ENCODE measurements around the gene MLLT6.

Gene MLLT6

DNA sequence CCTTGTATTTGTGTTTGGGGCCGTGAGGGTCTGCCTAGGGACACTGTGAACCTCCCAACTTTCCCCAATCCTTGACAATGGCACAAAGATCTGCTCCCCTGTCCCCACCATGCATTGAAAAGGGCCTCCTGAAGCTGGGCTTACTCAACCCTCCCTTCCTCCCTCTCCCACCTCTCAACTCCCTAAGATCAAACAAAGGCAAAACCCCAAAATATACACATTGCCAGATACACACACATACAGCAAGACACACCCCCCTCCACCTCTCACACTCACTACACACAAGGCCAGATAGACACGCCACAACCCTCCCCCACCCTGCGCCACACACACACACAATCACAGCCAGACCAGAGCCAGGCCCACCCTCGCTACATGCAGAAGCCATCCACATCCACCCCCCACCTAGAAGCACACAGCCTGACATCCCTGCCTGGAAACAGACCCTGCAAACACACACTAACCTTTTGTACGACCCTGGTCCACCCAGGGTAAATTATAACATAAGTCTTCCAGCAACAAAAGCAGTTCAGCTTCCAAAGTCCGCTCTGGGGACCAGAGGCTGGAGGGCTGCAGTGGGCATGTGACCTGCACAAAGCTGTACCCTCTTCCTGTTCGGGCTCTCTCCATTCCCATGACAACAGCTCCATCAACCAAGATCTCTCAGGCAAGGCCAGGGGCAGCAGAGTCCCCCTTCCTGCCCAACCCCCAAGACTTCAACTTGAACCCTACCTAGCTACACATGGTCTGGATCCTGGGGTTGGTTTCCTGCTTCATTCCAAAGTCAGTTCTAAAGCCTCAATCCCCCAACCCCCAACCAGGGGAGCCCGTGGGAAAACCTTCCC lies 41.2 kb downstream of the MLLT6 start:
- DNase-seq = no peak

GRCh38 chr17:38746849-38747462 lies 41.9 kb downstream of the MLLT6 start:
- no peak for DNase-seq

- DNase-seq = peak; percentile 53
Measured at GRCh38 chr17:38747463-38748148, 42.5 kb downstream of the MLLT6 start.

- DNase-seq = peak; percentile 96
Measured at GRCh38 chr17:38748149-38748891, 43.2 kb downstream of the MLLT6 start, which contains the start of gene PCGF2. Gene PCGF2 (minus strand): TSS chr17:38748336. CDS start chr17:38740402, 7,934 bp downstream.

- DNase-seq = no peak
Measured at GRCh38 chr17:38748892-38749222, 43.8 kb downstream of the MLLT6 start.

DNA sequence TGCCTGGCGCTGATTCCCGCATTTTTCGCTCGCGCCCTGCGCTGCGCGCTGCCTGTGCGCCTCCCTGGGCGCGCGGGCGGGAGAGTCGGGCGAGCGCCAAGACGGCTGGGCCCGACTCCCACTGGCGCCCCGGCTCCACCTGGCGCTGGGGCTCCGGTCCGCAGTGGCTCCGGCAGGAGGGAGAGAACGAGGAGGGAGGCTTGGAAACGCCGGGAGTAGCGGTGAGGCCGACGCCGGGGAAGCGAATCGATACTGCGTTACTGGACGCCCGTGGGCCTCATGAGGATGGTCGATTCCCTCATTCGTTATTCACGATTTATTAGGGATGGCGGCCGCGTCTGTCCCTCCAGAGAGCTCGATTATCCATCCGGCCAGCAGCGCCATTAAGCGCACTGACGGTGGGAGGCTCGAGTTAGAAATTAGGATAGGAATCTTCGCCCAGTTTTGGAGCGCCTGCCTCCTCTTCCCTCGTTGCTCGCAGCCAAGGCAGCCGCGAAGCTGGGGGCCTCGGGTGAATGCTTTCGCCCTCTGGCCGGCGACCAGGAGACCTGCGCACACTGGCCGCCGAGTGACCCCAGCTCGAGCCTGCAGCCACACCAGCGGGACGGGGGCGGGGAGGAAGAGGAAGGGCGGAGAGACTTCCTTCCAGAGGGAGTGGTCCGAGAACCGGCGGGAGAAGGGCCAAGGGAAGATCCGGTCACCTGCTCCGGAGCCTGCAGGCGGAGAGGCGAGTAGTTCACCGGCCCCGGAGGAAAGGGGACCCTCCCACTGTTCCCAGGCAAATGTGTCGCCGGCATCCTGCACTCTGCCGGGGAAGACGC lies 44.4 kb downstream of the MLLT6 start:
- DNase-seq = peak; percentile 95

DNA sequence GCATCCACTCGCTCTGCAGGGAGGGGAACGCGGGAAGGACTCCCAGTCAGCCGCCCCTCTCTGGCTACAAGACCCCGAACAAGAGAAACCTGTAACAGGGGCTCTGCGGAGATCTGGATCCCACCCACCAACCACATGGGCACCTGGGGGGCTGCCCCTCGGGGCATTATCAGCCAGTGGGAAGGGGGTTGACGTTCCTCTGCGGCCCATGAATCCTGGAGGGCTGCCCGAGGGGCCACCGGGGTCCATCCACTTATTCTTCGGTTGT lies 44.9 kb downstream of the MLLT6 start:
- DNase-seq = no peak

DNA sequence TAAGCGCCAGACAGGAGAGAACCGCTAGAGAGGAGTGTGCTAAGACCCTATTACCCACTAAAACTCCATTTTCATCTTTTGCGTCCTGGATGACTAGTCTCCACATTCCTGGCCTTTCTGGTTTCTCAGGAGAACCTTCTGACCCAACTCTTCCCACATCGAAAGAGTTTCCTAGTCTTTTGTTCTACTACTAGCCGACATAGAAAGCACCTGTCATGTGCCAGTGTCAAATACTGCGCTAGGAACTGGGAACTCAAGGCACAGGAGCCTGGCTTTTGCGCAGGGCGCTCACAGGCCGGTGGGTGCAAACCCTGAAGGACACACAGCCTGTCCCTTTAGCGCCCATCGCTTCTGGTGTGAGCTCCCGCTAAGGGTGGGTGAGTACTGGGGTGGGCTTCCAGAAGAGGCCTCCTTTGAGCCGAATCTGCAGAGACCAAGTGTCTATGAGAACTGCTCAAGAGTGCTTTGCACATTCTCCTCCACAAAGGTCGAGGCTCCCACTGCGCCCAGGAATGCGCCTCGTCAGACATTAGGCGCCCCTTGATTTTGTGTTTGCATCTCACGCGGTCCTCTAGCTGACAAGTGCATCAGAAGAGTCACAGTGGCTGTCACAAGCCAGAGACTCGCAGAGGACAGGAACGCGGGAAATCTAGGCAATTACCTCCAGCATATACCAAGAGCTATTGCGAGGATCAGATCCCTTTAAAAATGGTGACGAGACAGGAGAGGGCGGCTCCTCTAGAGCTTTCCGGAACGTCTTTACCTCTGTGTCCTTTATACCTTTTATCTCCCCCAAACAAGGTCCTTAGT lies 45.4 kb downstream of the MLLT6 start:
- DNase-seq = peak; percentile 53

- peak; percentile 63 for DNase-seq
Measured at GRCh38 chr17:38751144-38751807, 46.2 kb downstream of the MLLT6 start.

GRCh38 chr17:38751808-38752307 lies 46.8 kb downstream of the MLLT6 start:
- peak; percentile 87 for DNase-seq

DNA sequence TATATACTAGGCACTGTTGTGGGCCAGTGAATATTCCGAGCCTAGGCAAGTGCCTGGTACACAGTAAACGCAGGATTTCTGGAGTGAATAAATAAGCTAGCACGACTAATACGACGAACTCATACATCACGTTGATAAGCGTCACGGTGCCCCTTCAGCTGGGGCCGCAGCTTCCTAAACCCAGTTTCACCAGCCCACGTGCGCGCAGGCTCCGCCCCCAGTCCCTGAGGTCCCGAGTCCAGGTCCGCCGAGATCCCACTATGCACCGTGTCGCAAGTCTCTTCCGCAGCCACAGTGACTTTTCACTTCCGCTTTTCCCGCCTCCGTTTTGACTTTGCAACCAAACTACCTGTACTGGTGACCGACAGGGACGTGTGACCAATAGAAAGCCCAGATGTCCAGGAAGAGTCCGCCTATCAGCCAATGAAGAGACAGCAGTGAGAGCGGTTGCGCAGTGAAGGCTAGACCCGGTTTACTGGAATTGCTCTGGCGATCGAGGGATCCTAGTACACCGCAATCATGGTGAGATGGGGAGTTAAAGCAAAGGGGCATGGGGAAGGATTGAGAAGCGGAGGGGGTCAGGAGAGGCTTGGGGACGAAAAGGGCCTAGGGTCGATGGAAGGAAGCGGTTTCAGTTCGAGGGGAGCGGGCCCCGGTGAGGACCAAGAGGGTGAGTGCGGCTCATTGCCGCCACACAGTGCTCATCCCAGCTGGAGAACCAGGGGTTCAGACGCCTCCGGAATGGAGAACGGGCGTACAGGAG lies 47.4 kb downstream of the MLLT6 start, which contains the start of gene PSMB3:
Gene PSMB3 (plus strand): TSS at position 434 of the 763 bp plus-strand sequence. CDS start 86 bp downstream, at position 520.
- DNase-seq = peak; percentile 99

GRCh38 chr17:38753071-38753506 lies 48.0 kb downstream of the MLLT6 start:
- DNase-seq = no peak

GRCh38 chr17:38761612-38762011 lies 56.5 kb downstream of the MLLT6 start:
- DNase-seq = peak; percentile 4

DNA sequence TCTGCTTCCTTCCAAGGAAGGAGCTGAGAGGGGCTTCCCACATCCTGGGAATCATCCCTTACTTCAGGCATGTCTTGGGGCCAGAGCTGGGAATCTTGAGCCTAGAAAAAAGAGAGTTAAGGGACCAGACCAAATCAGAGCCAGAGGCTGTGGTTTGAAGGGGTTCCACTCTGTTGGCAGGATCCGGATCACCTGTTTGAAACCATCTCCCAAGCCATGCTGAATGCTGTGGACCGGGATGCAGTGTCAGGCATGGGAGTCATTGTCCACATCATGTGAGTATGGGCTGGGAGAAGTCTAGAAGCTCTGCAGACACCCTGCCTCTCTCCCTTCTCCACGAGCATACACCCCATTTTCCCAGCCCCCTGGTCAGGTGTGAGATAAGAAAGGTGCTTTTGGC lies 57.2 kb downstream of the MLLT6 start:
- DNase-seq = no peak

DNA sequence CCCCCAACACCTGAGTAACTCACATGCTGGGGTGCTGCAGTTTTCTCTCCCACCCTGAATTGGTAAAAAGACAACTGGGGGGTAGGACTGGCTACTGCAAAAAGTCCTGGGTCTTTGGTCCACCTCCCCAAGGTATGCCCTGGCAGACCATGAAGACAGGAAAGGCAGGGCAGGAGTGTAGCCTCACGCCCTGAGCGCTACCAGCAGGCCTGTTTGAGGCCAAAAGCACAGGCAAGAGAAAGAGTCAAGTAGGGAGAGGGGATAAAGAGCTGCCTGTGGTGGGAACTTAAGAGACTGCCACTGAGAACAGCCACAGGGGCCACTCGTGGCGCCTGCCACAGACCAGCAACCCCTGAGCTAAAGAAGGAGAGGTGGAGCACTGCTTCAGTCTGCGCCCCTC lies 61.3 kb downstream of the MLLT6 start:
- no peak for DNase-seq

GRCh38 chr17:38768417-38768816 lies 63.3 kb downstream of the MLLT6 start:
- DNase-seq = no peak

- DNase-seq = no peak
Measured at GRCh38 chr17:38773258-38773657, 68.2 kb downstream of the MLLT6 start.

GRCh38 chr17:38777641-38778250 lies 72.7 kb downstream of the MLLT6 start:
- DNase-seq = no peak

All from NCI-H146 (cell line).